NCI-H446 (cell line): ENCODE measurements around the gene SLC27A2.

ENCODE experiments used
- DNase-seq, 2 experiments: peaks; one replicate each; lab custom pipeline; 2025; lab: John Stamatoyannopoulos, UW

SLC27A2 gene

DNA sequence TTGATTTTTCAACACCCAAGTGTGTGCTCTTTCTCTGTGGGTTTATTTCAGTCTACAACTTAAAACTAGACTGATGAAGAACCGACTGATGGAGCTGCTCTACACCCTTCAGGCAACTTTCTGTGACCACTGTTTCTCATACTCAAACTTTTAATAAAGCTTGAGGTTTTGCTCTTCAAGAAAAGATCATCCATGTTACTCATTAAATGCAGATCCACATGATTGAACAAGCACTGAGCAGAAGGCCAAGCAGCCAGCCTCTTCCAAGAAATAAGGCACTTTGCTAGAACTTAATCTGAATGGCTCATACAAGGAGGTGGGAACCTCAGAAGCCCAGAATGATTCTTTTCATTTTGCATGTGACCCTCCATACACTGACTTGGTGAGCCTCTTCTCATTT is 8.7 kb downstream of the SLC27A2 start:
- DNase-seq = no peak

DNA sequence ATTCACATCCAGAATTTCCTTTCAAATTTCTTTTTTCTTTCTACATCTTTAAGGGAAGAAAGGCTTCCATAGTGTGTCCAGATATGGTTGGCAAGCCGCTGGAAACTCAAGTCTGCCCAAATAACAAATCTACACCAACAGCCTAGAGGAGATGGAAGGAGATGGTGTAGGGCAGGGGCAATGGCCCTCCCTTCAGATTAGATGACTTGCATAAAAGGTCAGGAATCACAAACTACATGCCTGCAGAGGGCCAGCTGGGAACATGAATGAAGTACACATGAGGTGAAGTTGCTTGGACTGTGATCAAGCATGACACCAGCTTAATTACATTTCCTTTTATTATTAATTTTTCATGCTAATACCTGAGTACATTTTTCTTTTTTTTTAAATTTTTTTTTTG is 10.2 kb downstream of the SLC27A2 start:
- no peak for DNase-seq

DNA sequence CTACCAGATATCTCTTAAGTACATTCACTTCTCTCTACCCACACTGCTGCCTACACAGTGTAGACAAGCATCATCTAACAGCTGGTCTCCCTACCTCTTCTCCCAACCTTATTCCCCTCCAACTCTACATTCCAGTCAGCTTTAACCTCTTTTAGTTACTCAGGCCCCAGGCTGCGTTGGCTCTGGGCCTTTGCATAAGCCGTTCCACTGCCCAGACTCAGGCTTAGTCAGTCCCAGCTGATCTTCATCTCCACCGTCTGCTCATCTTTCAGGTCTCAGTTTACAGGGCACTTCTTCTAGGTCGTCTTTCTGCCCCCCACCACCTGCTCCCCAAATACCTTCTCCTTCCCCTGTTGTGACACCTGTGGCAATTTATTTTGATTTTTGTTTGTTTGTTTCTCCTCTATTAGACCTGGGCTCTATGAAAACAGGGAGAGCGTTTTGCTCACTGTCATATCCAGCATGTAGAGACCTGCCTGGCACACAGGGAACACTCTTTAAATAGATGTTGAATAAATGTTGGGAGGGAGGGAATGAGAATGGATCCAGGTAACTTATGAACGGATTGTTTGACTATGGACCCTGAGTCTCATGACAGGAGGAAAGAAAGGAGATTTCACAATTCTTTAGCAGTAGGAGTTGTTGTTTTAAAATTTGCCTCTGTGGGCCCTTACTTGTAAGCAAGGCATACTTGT is 11.1 kb downstream of the SLC27A2 start:
- peak in 1 of 2 experiments; percentile 5 for DNase-seq

DNA sequence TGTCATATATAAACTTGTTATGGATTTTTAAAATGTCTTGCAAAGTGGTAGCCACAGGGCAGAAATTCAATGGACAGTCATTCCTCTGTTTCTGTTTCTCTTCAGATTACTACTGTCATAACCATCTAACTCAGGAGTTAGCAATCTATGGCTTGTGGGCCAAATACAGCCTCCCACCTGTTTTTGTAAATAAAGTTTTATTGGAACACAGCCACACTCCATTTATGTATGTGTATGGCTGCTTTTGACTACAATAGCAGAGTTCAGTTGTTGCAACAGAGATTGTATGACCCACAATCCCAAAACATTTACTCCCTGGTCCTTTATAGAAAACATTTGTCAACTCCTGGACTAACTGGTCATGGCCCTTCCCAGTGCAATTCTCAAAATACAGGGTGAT is 20.0 kb downstream of the SLC27A2 start:
- no peak for DNase-seq

DNA sequence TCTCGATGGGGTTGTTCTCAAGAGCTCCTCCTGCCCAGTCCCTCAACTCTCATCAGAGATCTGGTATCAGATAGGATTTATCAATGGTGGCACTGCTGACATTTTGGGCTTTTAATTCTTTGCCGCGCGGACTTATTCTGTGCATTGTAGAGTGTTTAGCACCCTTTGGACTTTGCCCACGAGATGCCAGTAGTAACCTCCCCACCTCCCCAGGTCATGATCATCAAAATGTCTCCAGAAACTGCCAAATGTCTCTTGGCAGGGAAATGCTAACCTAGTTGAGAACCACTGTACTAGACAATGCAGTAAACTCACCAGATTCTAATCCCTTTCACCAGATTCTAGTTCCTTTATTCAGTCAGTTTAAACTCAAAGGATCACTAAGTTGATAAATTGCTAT is 24.0 kb downstream of the SLC27A2 start:
- DNase-seq = no peak

DNA sequence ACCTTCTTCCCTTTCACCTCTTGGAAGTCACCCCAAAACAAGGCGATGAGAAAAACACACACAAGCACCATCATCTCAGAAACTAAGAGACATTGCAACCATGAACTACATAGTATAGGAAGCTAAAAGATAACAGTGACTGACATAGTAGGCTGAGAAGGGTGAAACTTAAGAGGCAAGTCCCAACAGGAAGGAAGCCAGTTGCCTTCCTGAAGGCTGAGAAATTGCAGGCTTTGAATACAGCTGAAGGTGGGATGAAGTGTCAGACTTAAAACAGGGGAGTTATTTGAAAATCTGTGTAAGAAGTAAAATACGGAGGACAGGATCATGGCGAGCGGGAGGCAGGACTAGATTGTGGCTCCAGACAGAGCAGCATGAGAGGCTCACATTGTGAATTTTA is 27.8 kb downstream of the SLC27A2 start:
- no peak for DNase-seq

DNA sequence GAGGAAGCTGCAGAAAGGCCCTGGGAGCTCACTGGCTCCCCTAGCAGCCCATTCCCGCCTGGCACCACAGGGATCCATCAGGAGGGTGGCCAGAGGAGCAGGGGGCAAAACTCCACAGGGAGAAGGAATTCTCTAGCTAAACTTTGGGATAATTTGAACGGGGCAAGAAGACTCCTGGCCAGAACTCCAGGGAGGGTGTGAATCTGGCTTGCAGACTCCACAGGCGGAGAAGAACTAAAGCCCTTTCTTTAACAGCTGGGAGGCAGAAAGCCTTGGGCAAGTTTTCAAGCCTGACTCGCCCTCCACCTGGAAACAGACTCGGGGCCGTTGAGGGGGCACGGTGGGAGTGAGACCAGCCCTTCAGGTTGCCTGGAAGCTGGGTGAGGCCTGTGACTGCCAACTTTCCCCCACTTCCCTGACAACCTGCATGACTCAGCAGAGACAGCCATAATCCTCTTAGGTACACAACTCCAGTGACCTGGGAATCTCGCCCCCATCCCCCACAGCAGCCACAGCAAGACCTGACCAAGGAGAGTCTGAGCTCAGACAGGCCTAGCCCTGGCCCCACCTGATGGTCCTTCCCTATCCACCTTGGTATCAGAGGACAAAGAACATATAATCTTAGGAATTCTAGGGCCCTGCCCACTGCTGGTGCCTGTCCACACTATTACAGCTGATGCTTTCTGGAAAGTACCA is 28.6 kb downstream of the SLC27A2 start:
- no peak for DNase-seq

DNA sequence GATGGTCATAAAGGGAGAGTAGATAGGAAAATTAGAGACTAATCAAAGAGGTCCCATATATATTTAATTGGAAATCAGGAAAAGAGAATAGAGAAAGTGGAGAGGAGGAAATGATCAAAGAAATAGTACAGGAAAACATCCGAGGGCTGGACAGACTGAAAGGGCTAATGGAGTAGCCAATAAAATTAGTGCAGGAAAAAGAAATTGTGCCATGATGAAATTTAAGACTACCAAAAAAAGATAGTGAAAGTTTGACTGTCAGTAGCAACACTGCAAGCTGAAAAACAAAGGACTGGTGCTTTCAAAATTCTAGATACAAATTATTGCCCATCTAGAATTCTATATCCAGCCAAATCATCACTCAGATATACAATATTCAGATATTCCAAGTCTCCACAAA is 36.3 kb downstream of the SLC27A2 start:
- DNase-seq = no peak

DNA sequence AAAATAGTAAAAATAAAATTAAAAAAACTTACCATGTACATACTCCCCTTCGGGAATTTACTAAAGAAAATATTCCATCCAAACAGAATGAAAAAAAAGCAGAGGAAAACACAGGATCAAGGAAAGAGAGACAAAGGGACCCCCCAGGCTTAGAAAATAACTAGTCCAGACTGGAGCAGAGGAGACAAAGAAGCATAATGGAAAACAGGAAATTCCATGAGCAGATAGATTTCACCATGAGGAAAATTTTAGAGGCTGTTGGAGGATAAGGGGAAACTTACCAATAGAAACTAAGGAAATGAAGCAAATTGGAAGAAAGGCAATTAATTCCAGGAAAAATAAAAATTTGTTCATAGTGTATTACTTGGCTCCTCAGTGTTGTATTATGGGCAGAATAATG is 36.7 kb downstream of the SLC27A2 start:
- DNase-seq = no peak

DNA sequence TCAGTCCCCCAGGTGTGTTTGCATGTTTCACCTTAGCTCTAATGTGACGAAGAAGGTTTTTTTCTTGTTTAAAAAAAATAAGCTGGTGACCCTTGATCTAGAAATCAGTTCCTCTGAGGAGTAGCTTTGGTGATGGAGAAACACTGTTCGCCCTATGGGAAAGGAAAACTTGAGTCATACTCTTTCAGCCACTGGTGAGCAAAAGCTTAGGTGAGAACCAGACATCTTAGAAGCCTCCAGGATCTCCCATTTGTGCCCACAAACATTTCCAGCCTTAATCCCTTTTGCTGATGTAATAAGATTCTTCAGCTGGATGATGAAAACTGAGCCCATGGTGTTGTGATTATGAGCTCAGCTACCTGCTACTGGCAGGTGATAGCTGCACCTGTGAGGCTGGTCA is 37.8 kb downstream of the SLC27A2 start:
- no peak for DNase-seq

DNA sequence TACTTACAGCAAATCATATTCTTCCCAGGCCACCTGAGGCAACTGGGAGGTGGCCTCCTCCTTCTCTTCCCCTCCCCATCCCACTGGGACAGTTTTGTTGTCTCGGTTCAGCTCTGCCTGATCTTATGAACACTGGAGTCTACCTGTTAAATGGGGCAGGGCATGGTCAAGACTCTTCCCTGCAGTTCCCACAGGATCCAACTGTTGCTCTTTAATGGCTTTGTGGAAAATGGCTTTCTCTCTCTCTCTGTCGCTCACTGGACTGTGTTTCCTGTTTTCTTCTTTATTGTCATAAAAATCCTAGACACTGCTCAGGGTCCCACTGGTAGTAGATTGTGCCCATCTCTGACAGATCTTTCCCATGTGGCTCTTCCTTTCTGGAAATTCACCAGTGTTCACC is 40.2 kb downstream of the SLC27A2 start:
- no peak for DNase-seq

DNA sequence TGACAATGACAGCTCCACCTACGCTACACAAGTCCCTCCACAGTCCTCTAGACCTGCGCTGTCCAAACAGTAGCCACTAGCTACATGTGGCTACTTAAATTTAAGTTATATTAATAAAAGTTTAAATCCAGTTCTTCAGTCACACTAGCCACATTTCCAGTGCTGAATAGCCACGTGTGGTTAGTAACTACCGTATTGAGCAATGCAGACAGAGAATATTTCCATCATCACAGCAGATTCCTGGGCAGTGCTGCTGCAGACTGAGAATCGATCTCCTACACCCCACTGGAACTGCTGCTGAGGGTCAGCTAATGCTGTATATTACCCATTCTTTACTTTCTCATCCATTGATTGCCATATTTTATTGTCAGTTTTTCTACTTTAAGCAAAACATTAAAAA is 42.6 kb downstream of the SLC27A2 start:
- DNase-seq = no peak

DNA sequence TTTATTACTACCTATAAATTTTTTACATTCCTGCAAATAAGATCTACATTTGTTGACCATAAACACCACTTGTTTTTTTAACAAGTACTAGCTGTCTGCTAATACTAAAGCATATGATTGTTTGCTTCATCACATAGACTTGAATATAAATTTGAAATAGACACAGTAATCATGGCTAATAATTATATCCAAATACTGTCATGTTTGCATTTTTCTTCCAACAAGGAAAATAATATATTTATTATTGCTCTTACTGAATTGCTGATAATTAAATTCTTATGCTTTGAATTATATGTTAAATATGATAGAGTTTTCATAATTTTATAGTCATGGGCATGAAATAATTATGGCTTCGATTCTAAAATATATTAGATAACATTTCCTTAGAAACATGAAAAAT is 43.1 kb downstream of the SLC27A2 start:
- no peak for DNase-seq

DNA sequence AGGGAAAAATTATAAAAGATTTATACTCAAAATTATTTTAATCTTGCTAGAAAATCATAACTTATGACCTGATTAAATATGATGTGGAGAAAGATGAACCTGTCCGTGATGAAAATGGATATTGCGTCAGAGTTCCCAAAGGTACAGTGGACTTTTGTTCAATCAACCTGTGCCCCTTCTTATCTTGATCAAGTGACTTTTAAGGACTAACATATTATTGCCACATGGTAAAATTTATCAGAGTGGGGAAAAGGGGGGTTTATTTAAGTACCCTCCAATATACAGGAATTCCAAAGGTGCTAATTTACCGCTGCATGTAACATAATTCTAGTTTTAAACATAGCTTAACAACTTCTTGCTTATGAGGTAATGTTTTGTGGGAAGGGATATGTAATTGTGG is 43.9 kb downstream of the SLC27A2 start:
- DNase-seq = no peak

DNA sequence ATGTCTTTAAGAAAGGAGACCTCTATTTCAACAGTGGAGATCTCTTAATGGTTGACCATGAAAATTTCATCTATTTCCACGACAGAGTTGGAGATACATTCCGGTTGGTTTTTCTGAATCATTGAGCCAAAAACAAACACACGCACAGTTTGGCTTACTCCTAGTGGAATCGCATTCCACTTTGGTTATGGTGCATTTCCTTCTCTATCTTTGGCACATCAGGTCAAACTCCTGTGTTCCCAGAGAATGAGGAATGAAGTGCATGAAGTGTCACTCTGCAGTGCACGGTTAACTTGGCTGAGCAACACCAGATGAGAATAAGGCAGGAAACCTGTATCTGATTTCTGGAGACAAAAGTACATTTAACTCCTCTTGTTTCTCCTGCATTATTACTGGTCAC is 45.1 kb downstream of the SLC27A2 start:
- DNase-seq = no peak

DNA sequence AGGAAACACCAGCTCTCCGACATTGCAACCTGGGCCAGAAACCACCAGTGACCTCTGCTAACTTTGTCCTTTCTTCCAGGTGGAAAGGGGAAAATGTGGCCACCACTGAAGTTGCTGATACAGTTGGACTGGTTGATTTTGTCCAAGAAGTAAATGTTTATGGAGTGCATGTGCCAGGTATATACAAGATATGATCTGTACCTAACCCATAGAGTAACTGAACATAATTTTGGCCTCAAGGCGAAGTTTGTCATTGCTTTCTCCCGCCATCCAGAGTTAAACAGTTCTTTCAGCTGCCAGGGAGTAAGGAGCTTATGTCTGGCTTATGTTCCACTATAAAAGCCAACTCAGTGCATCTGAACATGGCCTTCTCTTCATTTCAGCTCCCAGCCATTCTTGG is 46.9 kb downstream of the SLC27A2 start:
- no peak for DNase-seq

DNA sequence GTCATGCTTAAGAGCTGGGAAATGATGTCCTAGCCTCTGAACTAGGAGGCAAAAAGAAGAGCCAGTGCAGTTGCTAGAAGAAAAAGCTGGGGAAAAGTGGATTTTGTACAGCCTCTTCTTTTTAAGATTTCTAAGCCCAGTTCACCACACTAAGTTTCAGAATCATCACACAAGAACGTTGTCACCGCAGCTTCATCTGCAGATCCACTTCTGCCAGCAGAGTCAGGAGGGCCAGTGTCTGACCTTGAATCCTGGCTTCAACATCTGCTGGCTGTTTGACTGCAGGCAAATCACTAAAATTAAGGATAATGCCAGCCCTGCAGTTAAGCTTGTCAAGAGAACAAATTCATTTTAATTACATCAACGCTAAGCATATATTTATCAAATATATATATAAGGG is 47.3 kb downstream of the SLC27A2 start:
- DNase-seq = no peak

DNA sequence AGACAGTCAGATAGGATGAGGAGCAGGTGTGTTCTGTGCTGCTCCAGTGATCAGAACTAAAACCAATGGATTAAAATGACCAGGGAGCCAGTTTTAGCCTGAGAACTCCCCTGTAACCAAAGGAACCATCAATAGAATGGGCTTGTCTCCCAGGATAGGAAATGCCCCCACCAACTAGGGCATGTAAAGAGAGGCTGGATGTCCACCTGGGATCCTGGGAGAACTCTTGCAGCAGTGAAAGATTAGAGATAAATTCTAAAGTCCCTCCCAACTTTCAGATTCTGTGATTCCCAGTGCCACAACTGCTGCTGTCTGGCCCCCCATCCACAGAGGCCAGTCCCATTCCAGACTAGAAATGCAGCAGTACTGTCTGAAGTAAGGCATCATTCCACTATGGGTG is 49.8 kb downstream of the SLC27A2 start:
- no peak for DNase-seq

DNA sequence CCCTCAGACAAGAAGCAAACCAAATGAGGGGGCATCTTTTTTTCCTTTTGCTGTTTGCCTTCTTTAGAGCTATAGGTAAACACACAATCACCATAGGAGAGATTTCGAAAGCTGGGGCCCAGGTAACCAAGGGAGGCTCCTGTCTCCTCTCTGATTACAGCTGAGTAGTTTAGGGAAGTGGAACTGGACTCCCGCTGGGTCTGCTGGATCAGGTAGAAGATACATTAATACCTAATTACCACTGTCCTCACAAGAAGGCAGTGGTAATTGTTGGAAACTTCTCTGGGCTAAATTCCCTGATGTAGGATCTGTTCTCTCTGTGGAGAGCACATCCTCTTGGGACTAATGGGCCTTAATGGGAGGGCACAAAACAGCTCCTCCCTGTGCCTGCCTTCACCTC is 50.8 kb downstream of the SLC27A2 start:
- no peak for DNase-seq

DNA sequence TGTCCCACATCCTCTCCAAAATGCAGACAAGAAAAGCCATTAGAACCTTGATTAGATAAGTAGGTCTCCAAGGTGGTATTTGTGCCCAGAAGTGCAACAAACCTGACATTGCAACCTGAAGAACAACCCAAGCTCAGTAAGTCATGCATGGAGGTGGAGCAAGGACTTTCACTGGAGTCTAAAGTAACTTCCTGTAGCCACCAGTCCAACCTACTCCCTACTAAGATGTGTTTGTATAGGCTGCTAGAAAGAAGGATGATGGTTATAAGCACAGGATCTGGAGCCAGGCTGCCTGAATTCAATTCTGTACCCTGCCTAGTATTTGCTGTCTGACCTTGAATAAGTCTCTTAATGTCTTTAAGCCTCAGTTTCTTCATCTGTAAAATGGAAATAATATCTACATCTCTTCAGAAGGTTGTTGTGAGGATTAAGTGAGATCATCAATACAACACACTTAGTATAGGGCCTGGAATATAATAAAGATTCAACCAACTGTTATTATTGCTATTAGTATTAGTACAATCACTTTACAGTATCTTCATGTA is 51.3 kb downstream of the SLC27A2 start:
- DNase-seq = no peak

DNA sequence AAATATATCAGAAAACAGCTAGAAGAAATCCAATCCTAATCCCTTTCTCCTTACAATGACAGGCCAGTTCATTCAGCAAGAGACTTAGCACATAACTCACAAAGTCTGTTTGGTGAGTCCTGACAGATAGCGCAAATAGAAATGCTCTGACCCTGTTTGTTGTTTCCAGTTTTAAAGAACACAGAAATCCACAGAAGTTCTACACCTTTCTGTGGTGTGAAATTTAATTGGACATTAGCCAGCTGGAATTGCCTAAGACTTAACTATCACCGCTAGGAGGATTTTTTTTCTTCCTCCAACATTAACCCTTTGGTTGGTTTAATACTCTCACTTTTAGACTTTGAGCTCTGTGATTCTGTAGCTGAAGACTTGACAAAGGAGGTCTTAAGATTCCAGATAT is 52.8 kb downstream of the SLC27A2 start:
- DNase-seq = no peak

DNA sequence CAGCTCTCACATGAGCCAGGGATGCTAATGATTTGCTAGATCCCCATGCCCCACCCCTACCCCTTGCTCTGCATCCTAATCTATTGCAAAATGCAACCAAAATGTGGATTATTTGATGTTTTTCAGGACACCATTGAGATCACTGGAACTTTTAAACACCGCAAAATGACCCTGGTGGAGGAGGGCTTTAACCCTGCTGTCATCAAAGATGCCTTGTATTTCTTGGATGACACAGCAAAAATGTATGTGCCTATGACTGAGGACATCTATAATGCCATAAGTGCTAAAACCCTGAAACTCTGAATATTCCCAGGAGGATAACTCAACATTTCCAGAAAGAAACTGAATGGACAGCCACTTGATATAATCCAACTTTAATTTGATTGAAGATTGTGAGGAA is 53.8 kb downstream of the SLC27A2 start:
- no peak for DNase-seq

DNA sequence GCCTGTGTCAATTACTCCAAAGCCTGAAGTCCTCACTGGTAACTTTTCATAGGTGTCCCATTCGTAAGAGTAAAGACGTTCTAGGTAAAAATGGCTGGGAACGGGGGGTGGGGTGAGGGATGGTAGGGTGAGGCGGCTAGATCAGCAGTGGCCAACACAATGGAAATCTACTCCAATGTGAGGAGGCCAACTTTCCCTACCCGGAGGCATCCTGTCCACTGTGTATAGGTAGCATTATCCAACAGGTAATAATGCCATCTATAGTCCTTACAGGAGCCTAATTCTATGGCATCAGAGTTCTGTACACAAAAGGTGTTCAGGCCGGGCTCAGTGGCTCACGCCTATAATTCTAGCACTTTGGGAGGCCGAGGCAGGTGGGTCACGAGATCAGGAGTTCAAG is 54.4 kb downstream of the SLC27A2 start:
- no peak for DNase-seq

DNA sequence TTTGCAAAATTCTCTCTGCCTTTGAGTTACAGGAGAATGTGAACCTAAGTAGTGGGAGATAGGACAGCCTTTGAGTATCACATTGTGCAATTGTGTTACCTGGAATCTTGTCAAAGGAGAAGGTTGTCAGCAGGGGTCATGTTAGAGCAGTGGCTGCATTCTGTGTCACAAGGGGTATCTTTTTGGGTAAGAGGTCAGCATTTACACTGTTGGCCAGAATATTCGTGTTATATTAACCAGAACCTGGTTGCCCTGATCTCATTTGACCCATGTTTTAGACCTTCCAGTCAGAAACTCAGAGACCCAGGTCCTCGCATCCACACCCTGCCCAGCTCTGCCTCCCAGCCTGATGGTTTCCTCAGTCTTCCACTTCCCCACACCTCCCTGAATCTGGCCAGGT is 56.3 kb downstream of the SLC27A2 start:
- no peak for DNase-seq
